Ovary (tissue), 10 donors: ENCODE measurements around the gene TMEM205. TPM values are rescaled to one million over a fixed set of nuclear protein-coding genes. Genes with fewer than 3 reads are reported as not detected.
A peak's percentile ranks its signal among the peaks of the same experiment; 100 is the strongest.

ENCODE experiments used
- DNase-seq, 5 donors: peaks; one replicate each; pipeline ENCODE4 v3.0.0-alpha.2; 2019 to 2020
- H3K27ac ChIP-seq, 2 donors: fragments of 200-600 bp; one replicate each; pipeline versions ENCODE4 v1.5.1 to v1.8.0; 2019 to 2022
- H3K27me3 ChIP-seq: fragments of 200-600 bp; one replicate; pipeline ENCODE4 v1.8.0; 2022
- H3K36me3 ChIP-seq: fragments of 200-600 bp; sonication (generic); one replicate; pipeline ENCODE4 v1.5.1; 2019
- H3K4me1 ChIP-seq: one replicate; pipeline ENCODE4 v1.8.1; 2013; ENCODE audit warnings: mild to moderate bottlenecking, moderate library complexity; ENCODE audit not compliant: insufficient read depth
- H3K4me3 ChIP-seq: fragments of 200-600 bp; sonication (generic); one replicate; pipeline ENCODE4 v1.5.1; 2017
- H3K9me3 ChIP-seq, 2 donors: fragments of 200-600 bp in 1 of 2; sonication (generic) in 1 of 2; one replicate each; pipeline versions ENCODE4 v1.5.1 to v1.8.1; 2013 to 2019; ENCODE audit warnings: mild to moderate bottlenecking in 1 of 2, moderate library complexity in 1 of 2
- EP300 ChIP-seq: sonication (generic); formaldehyde crosslinking; IDR thresholded peaks from one replicate; pipeline ENCODE4 v1.6.1; 2017; ENCODE audit warnings: antibody characterized with exemption
- POLR2A ChIP-seq: fragments of 450-650 bp; IDR thresholded peaks from one replicate; pipeline ENCODE4 v1.6.1; 2017; ENCODE audit warnings: antibody characterized with exemption, mild to moderate bottlenecking, moderate library complexity
- WGBS, 3 donors: extraction: QIAGEN DNeasy Blood & Tissue Kit in 1 of 3; methylation state at CpG; one replicate each; pipeline versions ENCODE4 v1.1.5 to v1.1.7; 2013 to 2017; 5-methylcytosine and 5-hydroxymethylcytosine counted together
- intact Hi-C, 4 donors: fragments of 100-400 bp; cut with DNase I; formaldehyde crosslinking; loops; one replicate each; pipeline versions ENCODE4 v1.11.0 to v1.15.1; 2022 to 2023
- long read RNA-seq, 3 donors: library from polyadenylated mRNA in 2 of 3; unstranded in 2 of 3; transcript quantifications; one replicate each; pipeline ENCODE4 v2.0.0 and lab custom pipeline, GENCODE V29; 2021 to 2026
- polyA plus RNA-seq, 2 donors: library from polyadenylated mRNA; stranded (reverse); fragments of 200-250 nt in 1 of 2; fragments of 350-450 nt in 1 of 2; fragmentation: Illumina TruSeq in 1 of 2; extraction: RNeasy Lipid Tissue Mini Kit (QIAGEN cat#74804) in 1 of 2; gene quantifications; one replicate each; pipeline ENCODE4 v1.2.3, GENCODE V29; 2013 to 2014
- total RNA-seq, 7 donors: library from RNA; depleted of rRNA in 2 of 7; stranded (reverse); fragments of >200 nt in 2 of 7; fragmentation: NEBNext Ultra II Directional in 3 of 7; extraction: Animal tissue kit (Norgen Biotek cat#: 25700) in 3 of 7; gene quantifications; one replicate each; pipeline versions ENCODE4 v1.1.0 to v1.2.4, GENCODE V29; 2016 to 2023
- TF ChIP-seq, protein P1 (sequence below), 3 donors: fragments of 450-650 bp in 2 of 3; fragments of 200-600 bp in 1 of 3; IDR thresholded peaks; one replicate each; pipeline versions ENCODE4 v1.5.1 to v1.8.0; 2016 to 2022; ENCODE audit warnings: antibody characterized with exemption in 3 of 3, mild to moderate bottlenecking in 1 of 3
- donor health status: DM: no; HTN: no; CAD: no; lungs with moderate emphysema.
- donor health status: DM: no; HTN: no; CAD: no.
- donor health status: Bipolar disorder and iron deficiency.
- donor health status: DM: yes; HTN: yes; CAD: no.
- donor health status: DM: no; HTN: no; CAD: no.
- donor health status: DM: yes; HTN: yes; CAD: no.

The TMEM205 gene
- total RNA-seq = 100 to 1,000 TPM in 2 of 7 donors, 10 to 100 TPM in 5; 64.0 to 296 (median 80.5) TPM
- polyA plus RNA-seq = 10 to 100 TPM; 71.4 to 99.5 TPM
- long read RNA-seq, donor 1, transcript TMEM205-210 (4 exons, 840 nt) = minor isoform, 6 of 57 reads
- long read RNA-seq, donor 1, transcript TMEM205-216 (4 exons, 792 nt) = major isoform, 16 of 57 reads
- long read RNA-seq, donor 1, transcript TMEM205-201 (3 exons, 1,034 nt) = minor isoform, 11 of 57 reads
- long read RNA-seq, donor 1, transcript TMEM205-203 (2 exons, 1,147 nt) = minor isoform, 7 of 57 reads
- long read RNA-seq, donor 1, partial matches to known transcripts = 0 of 57 reads
- long read RNA-seq, donor 1, other reads (novel, unspliced or antisense) = 5 of 57 reads
- long read RNA-seq, donor 2, transcript TMEM205-216 (4 exons, 792 nt) = major isoform, 24 of 72 reads
- long read RNA-seq, donor 2, transcript TMEM205-210 (4 exons, 840 nt) = minor isoform, 7 of 72 reads
- long read RNA-seq, donor 2, transcript TMEM205-203 (2 exons, 1,147 nt) = minor isoform, 5 of 72 reads
- long read RNA-seq, donor 2, partial matches to known transcripts = 13 of 72 reads
- long read RNA-seq, donor 2, other reads (novel, unspliced or antisense) = 10 of 72 reads
- long read RNA-seq, donor 3, transcript TMEM205-210 (4 exons, 840 nt) = minor isoform, 14 of 68 reads
- long read RNA-seq, donor 3, transcript TMEM205-203 (2 exons, 1,147 nt) = minor isoform, 6 of 68 reads
- long read RNA-seq, donor 3, transcript TMEM205-216 (4 exons, 792 nt) = major isoform, 30 of 68 reads
- long read RNA-seq, donor 3, partial matches to known transcripts = 1 of 68 reads
- long read RNA-seq, donor 3, other reads (novel, unspliced or antisense) = 5 of 68 reads

- Histone ChIP-seq H3K27ac (peak within 1 kb of the TSS; percentile 2 to 81), H3K4me1 (peaks cover 10% of the 10 kb centered on the region), H3K4me3 (peak within 1 kb of the TSS; percentile 65), H3K36me3 (no peaks in the 10 kb centered on the region), H3K27me3 (no peaks in the 10 kb centered on the region), H3K9me3 (no peaks in the 10 kb centered on the region)
- intact Hi-C loops = no loop called here
- 0% methylated on average over 48 to 50 of the region's 50 CpGs for WGBS, 3 donors
- TF ChIP-seq, protein P1, sequence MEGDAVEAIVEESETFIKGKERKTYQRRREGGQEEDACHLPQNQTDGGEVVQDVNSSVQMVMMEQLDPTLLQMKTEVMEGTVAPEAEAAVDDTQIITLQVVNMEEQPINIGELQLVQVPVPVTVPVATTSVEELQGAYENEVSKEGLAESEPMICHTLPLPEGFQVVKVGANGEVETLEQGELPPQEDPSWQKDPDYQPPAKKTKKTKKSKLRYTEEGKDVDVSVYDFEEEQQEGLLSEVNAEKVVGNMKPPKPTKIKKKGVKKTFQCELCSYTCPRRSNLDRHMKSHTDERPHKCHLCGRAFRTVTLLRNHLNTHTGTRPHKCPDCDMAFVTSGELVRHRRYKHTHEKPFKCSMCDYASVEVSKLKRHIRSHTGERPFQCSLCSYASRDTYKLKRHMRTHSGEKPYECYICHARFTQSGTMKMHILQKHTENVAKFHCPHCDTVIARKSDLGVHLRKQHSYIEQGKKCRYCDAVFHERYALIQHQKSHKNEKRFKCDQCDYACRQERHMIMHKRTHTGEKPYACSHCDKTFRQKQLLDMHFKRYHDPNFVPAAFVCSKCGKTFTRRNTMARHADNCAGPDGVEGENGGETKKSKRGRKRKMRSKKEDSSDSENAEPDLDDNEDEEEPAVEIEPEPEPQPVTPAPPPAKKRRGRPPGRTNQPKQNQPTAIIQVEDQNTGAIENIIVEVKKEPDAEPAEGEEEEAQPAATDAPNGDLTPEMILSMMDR (IDR thresholded peaks at IDR 0.05) = peak in 1 of 3 donors; percentile 14
- TF ChIP-seq POLR2A (peak; percentile 90), EP300 (peak; percentile 51)
- DNase-seq = peak; percentile 99 to 100 (median 99)
Measured at GRCh38 chr19:11346104-11346940, at the start of gene TMEM205, which contains the start of gene CCDC159. Gene TMEM205 (minus strand): TSS chr19:11346268. CDS start chr19:11345619, 649 bp downstream. Gene CCDC159 (plus strand): TSS chr19:11346519. CDS start chr19:11346607, 88 bp downstream.

GRCh38 chr19:11390933-11391680 lies 45.0 kb upstream of the TMEM205 start:
- no peak for DNase-seq
- 72 to 78% (median 77%) methylated on average over 4 of the region's 4 CpGs for WGBS, 3 donors
- Histone ChIP-seq H3K4me1 (no peaks in the 10 kb centered on the region), H3K4me3 (no peak overlapping the region), H3K36me3 (no peaks in the 10 kb centered on the region), H3K27me3 (no peaks in the 10 kb centered on the region), H3K27ac (no peak overlapping the region), H3K9me3 (peaks cover 0 to 3% of the 10 kb centered on the region in 2 donors)
- TF ChIP-seq, protein P1 (IDR thresholded peaks at IDR 0.05) = no peak
- no peak for TF ChIP-seq EP300
- no peak for TF ChIP-seq POLR2A
- intact Hi-C loops = loop anchor here in 1 of 4 donors (10.0 kb wide), 1 partner anchor 96 kb away; the partner anchor contains the start of gene TSPAN16

DNA sequence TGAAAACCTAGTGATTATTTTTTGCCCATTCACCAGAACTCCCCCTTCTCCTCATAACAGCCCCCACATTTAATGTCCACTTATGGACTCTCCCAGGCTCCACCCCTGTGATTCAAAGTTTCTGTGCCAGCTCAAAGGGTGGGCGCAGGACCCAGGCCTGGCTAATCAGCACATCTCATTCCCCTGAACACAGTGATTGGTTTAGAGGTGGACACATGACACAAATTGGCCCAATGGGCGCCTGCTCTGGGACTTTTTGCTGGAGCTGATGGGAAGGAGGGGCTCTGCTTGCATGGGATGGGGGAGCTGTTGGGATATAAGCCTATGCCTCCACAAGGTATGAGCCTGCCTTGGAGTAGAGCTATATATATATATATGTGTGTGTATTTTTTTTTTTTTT lies 44.3 kb upstream of the TMEM205 start:
- WGBS, 3 donors = 87 to 93% (median 91%) methylated on average over 2 of the region's 2 CpGs

More for the DNA sequence above, 44.3 kb upstream of the TMEM205 start:
- Histone ChIP-seq H3K27me3 (no peaks in the 10 kb centered on the region), H3K36me3 (no peaks in the 10 kb centered on the region), H3K4me1 (no peaks in the 10 kb centered on the region), H3K4me3 (no peak overlapping the region), H3K9me3 (peaks cover 0 to 3% of the 10 kb centered on the region in 2 donors), H3K27ac (no peak overlapping the region)
- DNase-seq = no peak
- intact Hi-C loops = loop anchor here in 1 of 4 donors (10.0 kb wide), 1 partner anchor 96 kb away; the partner anchor contains the start of gene TSPAN16
- TF ChIP-seq POLR2A (no peak), EP300 (no peak)
- TF ChIP-seq, protein P1 (IDR thresholded peaks at IDR 0.05) = no peak
